PFSK-1 (cell line): ENCODE measurements around the gene PLSCR2.

Source experiments
- FOXP2 ChIP-seq: optimal IDR thresholded peaks from 2 replicates; pipeline ENCODE3; 2011; ENCODE audit warnings: borderline replicate concordance, control low read depth, inconsistent platforms; ENCODE audit not compliant: insufficient read depth; ENCODE audit errors: extremely low read length, extremely low read depth
- POLR2AphosphoS5 ChIP-seq: IDR thresholded peaks from 2 replicates; pipeline ENCODE4 v1.6.1; 2012; ENCODE audit warnings: low read depth, mild to moderate bottlenecking, control low read depth, low read length, moderate library complexity
- SIN3A ChIP-seq: IDR thresholded peaks from 2 replicates; pipeline ENCODE4 v1.6.1; 2012; ENCODE audit warnings: mild to moderate bottlenecking, low read length, moderate library complexity, borderline replicate concordance; ENCODE audit not compliant: insufficient read depth
- TAF1 ChIP-seq: IDR thresholded peaks from 2 replicates; pipeline ENCODE4 v1.6.1; 2012; ENCODE audit warnings: low read length, control low read depth, borderline replicate concordance; ENCODE audit not compliant: insufficient read depth
- TF ChIP-seq, protein P1 (sequence below), 2 experiments: IDR thresholded peaks; 2 replicates each; pipeline versions ENCODE4 v1.6.1 to v1.8.0; 2011 to 2012; ENCODE audit warnings: low read depth in 2 of 2, low read length in 2 of 2, control low read depth in 1 of 2, inconsistent platforms in 1 of 2, mild to moderate bottlenecking in 1 of 2, moderate library complexity in 1 of 2; ENCODE audit not compliant: insufficient read depth in 1 of 2

PLSCR2 gene

DNA sequence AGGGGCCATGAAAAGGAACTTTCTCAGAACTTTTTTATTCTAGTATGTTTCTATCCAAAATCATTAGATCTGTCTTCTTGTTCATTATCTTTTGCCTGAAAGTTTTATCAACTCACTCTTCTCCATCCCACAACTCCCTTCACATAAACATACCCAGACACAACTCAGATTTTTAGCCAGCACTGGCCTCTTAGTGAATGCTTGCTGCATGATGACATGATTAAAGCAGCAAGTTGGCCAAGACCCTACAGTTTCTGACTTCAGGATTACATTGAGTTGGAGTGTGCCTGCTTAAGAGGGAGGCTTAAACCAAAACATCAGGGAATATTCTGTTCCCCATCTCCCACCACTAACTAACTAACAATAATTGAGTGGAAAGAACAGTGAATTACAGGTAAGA lies 38.1 kb downstream of the PLSCR2 start:
- TF ChIP-seq FOXP2 (no peak), SIN3A (no peak), TAF1 (no peak), POLR2AphosphoS5 (no peak)
- TF ChIP-seq, protein P1, sequence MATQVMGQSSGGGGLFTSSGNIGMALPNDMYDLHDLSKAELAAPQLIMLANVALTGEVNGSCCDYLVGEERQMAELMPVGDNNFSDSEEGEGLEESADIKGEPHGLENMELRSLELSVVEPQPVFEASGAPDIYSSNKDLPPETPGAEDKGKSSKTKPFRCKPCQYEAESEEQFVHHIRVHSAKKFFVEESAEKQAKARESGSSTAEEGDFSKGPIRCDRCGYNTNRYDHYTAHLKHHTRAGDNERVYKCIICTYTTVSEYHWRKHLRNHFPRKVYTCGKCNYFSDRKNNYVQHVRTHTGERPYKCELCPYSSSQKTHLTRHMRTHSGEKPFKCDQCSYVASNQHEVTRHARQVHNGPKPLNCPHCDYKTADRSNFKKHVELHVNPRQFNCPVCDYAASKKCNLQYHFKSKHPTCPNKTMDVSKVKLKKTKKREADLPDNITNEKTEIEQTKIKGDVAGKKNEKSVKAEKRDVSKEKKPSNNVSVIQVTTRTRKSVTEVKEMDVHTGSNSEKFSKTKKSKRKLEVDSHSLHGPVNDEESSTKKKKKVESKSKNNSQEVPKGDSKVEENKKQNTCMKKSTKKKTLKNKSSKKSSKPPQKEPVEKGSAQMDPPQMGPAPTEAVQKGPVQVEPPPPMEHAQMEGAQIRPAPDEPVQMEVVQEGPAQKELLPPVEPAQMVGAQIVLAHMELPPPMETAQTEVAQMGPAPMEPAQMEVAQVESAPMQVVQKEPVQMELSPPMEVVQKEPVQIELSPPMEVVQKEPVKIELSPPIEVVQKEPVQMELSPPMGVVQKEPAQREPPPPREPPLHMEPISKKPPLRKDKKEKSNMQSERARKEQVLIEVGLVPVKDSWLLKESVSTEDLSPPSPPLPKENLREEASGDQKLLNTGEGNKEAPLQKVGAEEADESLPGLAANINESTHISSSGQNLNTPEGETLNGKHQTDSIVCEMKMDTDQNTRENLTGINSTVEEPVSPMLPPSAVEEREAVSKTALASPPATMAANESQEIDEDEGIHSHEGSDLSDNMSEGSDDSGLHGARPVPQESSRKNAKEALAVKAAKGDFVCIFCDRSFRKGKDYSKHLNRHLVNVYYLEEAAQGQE (IDR thresholded peaks at IDR 0.05; ENCODE audit: insufficient read depth in 1 of 2, low read depth in 2 of 2, low read length in 2 of 2) = no peak

DNA sequence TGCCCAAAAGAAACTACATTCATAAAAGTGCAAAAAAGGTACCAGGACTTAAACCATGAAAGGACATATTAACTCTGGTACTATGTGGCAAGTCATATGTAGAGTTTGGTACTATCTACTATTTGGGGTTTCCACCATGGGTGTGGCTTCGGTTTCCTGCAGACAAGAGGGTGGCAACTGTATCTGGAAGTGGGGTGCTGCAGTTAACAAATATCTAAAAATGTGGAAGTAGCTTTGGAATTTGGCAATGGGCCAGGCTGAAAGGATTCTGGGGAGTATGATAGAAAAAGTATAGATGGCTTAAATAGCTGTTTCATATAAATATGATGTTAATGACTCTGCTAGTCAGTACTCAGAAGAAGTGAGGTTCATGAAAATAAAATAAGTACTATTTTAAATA lies 44.0 kb downstream of the PLSCR2 start:
- TF ChIP-seq, protein P1 (IDR thresholded peaks at IDR 0.05; ENCODE audit: insufficient read depth in 1 of 2, low read depth in 2 of 2, low read length in 2 of 2) = no peak
- TF ChIP-seq TAF1 = no peak
- no peak for TF ChIP-seq SIN3A
- no peak for TF ChIP-seq POLR2AphosphoS5
- no peak for TF ChIP-seq FOXP2

DNA sequence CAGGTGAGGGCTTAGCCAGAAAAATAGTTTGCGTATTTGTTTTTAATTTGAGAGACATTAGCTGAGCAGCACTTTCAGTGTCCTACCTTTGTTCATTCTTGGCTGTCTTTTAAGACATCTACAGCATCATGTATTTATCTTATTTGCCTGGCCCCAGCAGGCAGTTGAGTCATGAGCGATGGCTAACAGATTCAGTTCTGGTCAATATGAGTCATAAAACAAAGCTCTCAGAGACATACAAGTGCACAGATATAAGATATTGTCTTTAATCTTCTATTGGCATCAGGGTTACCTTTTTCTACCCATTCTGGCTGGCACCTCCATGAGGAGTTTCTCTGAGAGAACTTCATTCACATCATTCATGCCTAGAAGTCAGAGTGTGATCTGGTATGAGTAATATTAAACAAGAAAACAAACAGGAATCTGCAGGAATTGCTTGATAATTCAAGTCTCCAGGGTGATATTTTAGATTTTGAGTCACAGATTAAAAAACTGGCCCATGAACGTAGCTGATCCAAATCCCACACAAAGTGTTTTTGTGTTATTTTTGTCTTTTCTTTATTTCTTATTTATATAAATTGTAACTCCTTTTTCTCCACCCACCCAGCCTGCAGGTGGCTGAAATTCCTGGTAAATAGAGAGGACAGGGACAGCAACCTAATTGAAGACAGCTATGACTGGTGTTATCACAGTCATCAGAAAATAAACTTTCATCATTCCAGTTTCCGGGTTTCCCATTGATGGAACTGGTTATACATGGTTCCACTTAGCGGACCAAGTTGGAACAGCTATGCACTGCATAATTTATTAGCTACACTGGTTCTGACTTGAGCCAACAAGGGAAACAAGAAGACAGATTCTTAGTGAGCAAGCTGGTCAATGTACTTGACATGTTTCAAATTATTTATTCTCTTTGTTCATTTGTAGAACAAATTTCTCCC lies 47.3 kb downstream of the PLSCR2 start:
- TF ChIP-seq POLR2AphosphoS5 = no peak
- peak; percentile 63; the same call in 1 of the 2 replicates for TF ChIP-seq TAF1
- TF ChIP-seq, protein P1 (IDR thresholded peaks at IDR 0.05; ENCODE audit: insufficient read depth in 1 of 2, low read depth in 2 of 2, low read length in 2 of 2) = peak in 1 of 2 experiments; percentile 63; a peak in 1 of 4 replicates
- TF ChIP-seq SIN3A = 0 out of 2 replicates have a peak, but pooled peaks have one; percentile 53
- no peak for TF ChIP-seq FOXP2

DNA sequence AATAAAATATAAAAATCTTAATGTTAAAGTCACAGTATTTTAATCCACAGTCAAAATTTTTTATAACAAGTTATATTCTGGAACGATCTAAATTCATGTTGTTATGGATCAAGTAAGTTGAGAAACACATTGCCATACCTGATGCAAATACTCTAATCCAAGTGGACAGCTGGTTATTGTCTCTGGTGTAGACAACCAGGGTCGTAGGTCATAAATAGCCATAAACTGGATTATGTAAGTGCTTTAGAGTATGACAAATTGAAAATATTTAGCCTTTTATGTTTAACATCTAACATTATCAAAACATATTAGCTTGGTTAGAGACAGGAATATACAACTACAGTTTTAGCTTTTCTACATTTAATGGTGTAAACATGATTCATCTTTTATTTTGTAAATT lies 53.0 kb downstream of the PLSCR2 start:
- TF ChIP-seq SIN3A = no peak
- TF ChIP-seq TAF1 = no peak
- no peak for TF ChIP-seq FOXP2
- TF ChIP-seq POLR2AphosphoS5 = no peak
- TF ChIP-seq, protein P1 (IDR thresholded peaks at IDR 0.05; ENCODE audit: insufficient read depth in 1 of 2, low read depth in 2 of 2, low read length in 2 of 2) = no peak
